GM19193 (cell line): ENCODE data around the gene CRYBA4.

ENCODE experiments used
- POLR2A ChIP-seq: IDR thresholded peaks from 4 replicates; pipeline ENCODE4 v1.6.1; 2011; ENCODE audit not compliant: insufficient read depth, insufficient read length; ENCODE audit errors: extremely low read depth

CRYBA4 gene

DNA sequence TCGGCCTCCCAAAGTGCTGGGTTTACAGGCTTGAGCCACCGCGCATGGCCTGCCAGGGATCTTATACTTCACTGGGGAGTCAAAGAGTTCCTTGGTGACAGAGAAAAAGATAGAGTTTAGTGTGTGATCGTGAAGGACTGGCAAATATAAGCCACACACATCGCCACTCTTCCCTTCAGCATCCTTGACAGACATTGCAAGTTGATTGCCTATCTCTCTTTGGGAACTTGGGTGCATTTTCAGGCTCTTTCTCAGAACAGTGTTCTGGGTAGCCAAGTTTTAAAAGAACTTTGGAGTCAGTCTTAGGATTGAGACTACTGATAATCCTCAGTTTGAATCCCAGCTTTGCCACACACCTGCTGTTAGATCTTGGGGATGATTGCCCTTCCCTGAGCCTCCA is 55.5 kb downstream of the CRYBA4 start:
- no peak for TF ChIP-seq POLR2A

DNA sequence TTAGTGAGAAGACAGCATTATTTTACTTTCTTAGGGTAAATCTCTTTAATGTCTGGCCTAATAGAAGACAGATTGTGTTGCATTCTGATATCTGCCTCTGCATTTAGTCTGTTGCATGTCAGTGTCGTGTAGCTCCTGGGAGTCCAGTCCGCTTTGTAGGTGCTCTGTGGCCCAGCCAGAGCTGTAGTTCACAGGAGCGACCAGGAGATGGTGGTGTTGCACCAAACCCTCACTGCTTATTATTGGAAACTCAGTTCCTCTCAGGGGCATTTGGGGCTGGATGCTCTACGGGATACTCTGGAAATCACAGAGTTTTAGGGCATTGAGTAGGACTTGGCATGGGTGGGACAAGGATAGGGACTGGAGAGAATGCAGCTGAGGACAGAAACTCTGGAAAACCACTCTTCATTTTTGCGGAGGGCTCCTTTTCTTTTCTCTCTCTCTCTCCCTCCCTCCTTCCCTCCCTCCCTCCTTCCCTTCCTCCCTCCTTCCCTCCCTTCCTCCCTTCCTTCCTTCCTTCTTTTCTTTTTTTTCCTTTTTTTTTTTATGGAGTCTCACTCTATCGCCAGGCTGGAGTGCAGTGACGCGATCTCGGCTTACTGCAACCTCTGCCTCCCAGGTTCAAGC is 57.4 kb downstream of the CRYBA4 start:
- no peak for TF ChIP-seq POLR2A
